Prostate gland (tissue), 2 donors: Measurements from ENCODE around the gene MLLT6. TPM values are rescaled to one million over a fixed set of nuclear protein-coding genes. Genes with fewer than 3 reads are reported as not detected.

Experiments
- DNase-seq: peaks from one replicate; pipeline ENCODE4 v3.0.0-alpha.2; 2019; ENCODE audit warnings: low spot score
- H3K27ac ChIP-seq, 2 donors: fragments of 200-600 bp; sonication (generic); 2 replicates each; pipeline ENCODE4 v1.5.1; 2017 to 2019
- H3K27me3 ChIP-seq: fragments of 200-600 bp; sonication (generic); replicated peaks from 2 replicates; pipeline ENCODE4 v1.5.1; 2019; ENCODE audit not compliant: insufficient read depth
- H3K36me3 ChIP-seq, 2 donors: fragments of 200-600 bp; sonication (generic); 1 replicate in 1 of 2; 2 replicates in 1 of 2; pipeline versions ENCODE4 v1.5.1 to v1.8.1; 2017 to 2019
- H3K4me1 ChIP-seq: fragments of 200-600 bp; sonication (generic); replicated peaks from 2 replicates; pipeline ENCODE4 v1.5.1; 2019
- H3K4me3 ChIP-seq, 2 donors: fragments of 200-600 bp; sonication (generic); 2 replicates each; pipeline ENCODE4 v1.5.1; 2017 to 2019
- H3K9me3 ChIP-seq: fragments of 200-600 bp; sonication (generic); 2 replicates; pipeline ENCODE4 v1.5.1; 2017
- POLR2A ChIP-seq: fragments of 450-650 bp; IDR thresholded peaks from one replicate; pipeline ENCODE4 v1.6.1; 2016; ENCODE audit warnings: antibody characterized with exemption, mild to moderate bottlenecking
- POLR2AphosphoS5 ChIP-seq: sonication (generic); formaldehyde crosslinking; IDR thresholded peaks from one replicate; pipeline ENCODE4 v1.6.1; 2017; ENCODE audit warnings: antibody characterized with exemption
- WGBS: methylation state at CpG from one replicate; pipeline ENCODE4 v1.1.5; 2018; 5-methylcytosine and 5-hydroxymethylcytosine counted together
- intact Hi-C: fragments of 100-400 bp; cut with DNase I; formaldehyde crosslinking; loops from one replicate; pipeline ENCODE4 v1.14.2; 2022
- total RNA-seq, 2 donors: library from RNA; depleted of rRNA; stranded (reverse); fragments of >200 nt; gene quantifications; one replicate each; pipeline ENCODE4 v1.1.0, GENCODE V29; 2016
- TF ChIP-seq, protein P1 (sequence below), 4 experiments: fragments of 200-600 bp in 2 of 4; fragments of 450-650 bp in 2 of 4; sonication (generic) in 2 of 4; IDR thresholded peaks; 1 replicate in 3 of 4; 2 replicates in 1 of 4; pipeline ENCODE4 v1.5.1; 2016 to 2019; ENCODE audit warnings: antibody characterized with exemption in 4 of 4, mild to moderate bottlenecking in 2 of 4, moderate library complexity in 2 of 4

The MLLT6 gene
- total RNA-seq, 2 donors from 2014 or later: 69.1 to 142 TPM

DNA sequence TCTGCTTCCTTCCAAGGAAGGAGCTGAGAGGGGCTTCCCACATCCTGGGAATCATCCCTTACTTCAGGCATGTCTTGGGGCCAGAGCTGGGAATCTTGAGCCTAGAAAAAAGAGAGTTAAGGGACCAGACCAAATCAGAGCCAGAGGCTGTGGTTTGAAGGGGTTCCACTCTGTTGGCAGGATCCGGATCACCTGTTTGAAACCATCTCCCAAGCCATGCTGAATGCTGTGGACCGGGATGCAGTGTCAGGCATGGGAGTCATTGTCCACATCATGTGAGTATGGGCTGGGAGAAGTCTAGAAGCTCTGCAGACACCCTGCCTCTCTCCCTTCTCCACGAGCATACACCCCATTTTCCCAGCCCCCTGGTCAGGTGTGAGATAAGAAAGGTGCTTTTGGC lies 57.2 kb downstream of the MLLT6 start:
- intact Hi-C loops: no loop called here
- Histone ChIP-seq H3K36me3 (peaks cover 2 to 7% of the 10 kb centered on the region in 2 donors), H3K4me1 (no peaks in the 10 kb centered on the region), H3K9me3 (no peaks in the 10 kb centered on the region), H3K27me3 (no peaks in the 10 kb centered on the region), H3K4me3 (no peak overlapping the region), H3K27ac (no peak overlapping the region)
- DNase-seq: no peak
- TF ChIP-seq, protein P1, sequence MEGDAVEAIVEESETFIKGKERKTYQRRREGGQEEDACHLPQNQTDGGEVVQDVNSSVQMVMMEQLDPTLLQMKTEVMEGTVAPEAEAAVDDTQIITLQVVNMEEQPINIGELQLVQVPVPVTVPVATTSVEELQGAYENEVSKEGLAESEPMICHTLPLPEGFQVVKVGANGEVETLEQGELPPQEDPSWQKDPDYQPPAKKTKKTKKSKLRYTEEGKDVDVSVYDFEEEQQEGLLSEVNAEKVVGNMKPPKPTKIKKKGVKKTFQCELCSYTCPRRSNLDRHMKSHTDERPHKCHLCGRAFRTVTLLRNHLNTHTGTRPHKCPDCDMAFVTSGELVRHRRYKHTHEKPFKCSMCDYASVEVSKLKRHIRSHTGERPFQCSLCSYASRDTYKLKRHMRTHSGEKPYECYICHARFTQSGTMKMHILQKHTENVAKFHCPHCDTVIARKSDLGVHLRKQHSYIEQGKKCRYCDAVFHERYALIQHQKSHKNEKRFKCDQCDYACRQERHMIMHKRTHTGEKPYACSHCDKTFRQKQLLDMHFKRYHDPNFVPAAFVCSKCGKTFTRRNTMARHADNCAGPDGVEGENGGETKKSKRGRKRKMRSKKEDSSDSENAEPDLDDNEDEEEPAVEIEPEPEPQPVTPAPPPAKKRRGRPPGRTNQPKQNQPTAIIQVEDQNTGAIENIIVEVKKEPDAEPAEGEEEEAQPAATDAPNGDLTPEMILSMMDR (IDR thresholded peaks at IDR 0.05): no peak
- TF ChIP-seq POLR2A: no peak
- no peak for TF ChIP-seq POLR2AphosphoS5
- 89% methylated on average over 3 of the region's 3 CpGs for WGBS

DNA sequence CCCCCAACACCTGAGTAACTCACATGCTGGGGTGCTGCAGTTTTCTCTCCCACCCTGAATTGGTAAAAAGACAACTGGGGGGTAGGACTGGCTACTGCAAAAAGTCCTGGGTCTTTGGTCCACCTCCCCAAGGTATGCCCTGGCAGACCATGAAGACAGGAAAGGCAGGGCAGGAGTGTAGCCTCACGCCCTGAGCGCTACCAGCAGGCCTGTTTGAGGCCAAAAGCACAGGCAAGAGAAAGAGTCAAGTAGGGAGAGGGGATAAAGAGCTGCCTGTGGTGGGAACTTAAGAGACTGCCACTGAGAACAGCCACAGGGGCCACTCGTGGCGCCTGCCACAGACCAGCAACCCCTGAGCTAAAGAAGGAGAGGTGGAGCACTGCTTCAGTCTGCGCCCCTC lies 61.3 kb downstream of the MLLT6 start:
- no peak for DNase-seq
- H3K4me3 ChIP-seq: no peak overlapping the region
- H3K4me1 ChIP-seq: no peaks in the 10 kb centered on the region
- H3K27me3 ChIP-seq: no peaks in the 10 kb centered on the region
- 83% methylated on average over 5 of the region's 5 CpGs for WGBS
- no peak for TF ChIP-seq POLR2AphosphoS5
- no peak for TF ChIP-seq POLR2A
- TF ChIP-seq, protein P1 (IDR thresholded peaks at IDR 0.05): no peak
- H3K27ac ChIP-seq: no peak overlapping the region
- no peaks in the 10 kb centered on the region for H3K9me3 ChIP-seq
- intact Hi-C loops: no loop called here
- peaks cover 7 to 25% of the 10 kb centered on the region in 2 donors for H3K36me3 ChIP-seq

DNA sequence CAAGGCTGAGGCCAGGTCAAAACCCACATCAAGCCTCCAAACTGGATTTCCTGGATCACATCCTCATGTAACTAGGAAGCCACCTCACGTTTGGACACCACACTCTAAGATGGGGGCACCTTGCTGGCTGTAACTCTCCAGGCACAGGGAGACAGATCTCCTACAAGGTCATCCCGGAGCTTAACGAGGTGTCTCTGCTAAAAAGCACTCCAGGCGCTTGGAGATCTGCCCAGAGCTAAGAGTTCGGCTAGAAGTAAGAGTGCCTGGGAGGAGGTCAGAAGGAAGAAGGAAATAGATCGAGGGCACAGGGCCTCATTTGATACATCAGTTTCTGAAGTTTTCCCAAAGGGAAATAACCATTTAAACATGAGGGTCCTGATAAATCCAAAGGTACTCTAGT lies 63.3 kb downstream of the MLLT6 start:
- DNase-seq: no peak
- intact Hi-C loops: no loop called here
- Histone ChIP-seq H3K27me3 (no peaks in the 10 kb centered on the region), H3K9me3 (no peaks in the 10 kb centered on the region), H3K27ac (no peak overlapping the region), H3K4me3 (no peak overlapping the region), H3K36me3 (peaks cover 5 to 38% of the 10 kb centered on the region in 2 donors), H3K4me1 (no peaks in the 10 kb centered on the region)
- TF ChIP-seq, protein P1 (IDR thresholded peaks at IDR 0.05): no peak
- no peak for TF ChIP-seq POLR2A
- no peak for TF ChIP-seq POLR2AphosphoS5
- WGBS: 38% methylated on average over 6 of the region's 6 CpGs

DNA sequence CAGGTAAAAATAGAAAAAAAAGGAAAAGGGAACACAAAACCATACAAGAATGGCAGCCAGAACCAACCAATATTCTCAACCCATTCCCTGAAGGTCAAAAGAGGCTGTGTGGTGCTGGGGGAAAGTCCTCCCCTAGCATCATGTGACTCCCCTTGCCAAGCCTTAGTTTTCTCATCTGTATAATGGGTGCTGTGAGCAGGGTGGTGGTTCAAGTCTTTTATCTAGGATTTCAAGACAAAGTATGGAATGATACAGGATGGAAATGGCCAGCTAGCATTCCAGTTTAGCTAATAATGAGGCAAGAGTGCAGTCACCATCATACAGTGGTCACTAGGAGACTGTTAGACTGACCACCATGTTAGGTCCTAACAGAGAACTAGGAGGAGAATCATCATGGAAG lies 68.2 kb downstream of the MLLT6 start:
- intact Hi-C loops: no loop called here
- peaks cover 21 to 48% of the 10 kb centered on the region in 2 donors for H3K36me3 ChIP-seq
- no peak overlapping the region for H3K27ac ChIP-seq
- no peak for DNase-seq
- no peaks in the 10 kb centered on the region for H3K27me3 ChIP-seq
- TF ChIP-seq POLR2A (no peak), POLR2AphosphoS5 (no peak)
- TF ChIP-seq, protein P1 (IDR thresholded peaks at IDR 0.05): no peak
- H3K9me3 ChIP-seq: no peaks in the 10 kb centered on the region
- no peak overlapping the region for H3K4me3 ChIP-seq
- H3K4me1 ChIP-seq: no peaks in the 10 kb centered on the region

DNA sequence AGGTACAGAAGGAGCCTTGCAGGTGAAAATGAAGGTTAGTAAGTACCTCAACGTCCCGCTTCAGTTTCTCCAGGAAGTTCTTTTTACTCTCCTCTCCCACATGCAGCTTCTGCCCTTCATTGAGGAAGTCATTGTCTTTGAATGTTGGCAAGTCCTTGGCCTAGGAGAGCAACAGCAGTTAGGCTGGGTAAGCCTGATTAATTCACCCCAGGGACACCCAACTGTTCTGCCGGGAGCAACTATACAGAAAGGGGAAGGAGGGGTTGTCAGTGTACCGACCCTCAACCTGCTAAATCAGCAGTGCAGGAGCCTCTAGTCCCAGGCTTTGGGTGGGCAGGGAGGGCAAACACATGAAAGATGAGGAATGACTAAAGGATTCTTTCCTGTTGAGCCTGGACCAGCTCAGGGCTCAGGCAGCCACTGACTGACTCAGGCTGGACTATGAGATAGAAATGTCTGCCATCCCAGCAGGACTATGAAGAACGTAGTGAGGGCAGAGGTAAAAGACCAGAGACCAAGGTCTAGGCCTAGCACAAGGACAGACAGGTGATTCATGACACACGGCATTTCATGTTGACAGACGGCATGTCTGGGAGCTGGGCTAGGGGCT lies 72.7 kb downstream of the MLLT6 start:
- no peaks in the 10 kb centered on the region for H3K4me1 ChIP-seq
- TF ChIP-seq POLR2AphosphoS5: no peak
- TF ChIP-seq, protein P1 (IDR thresholded peaks at IDR 0.05): no peak
- no peak for TF ChIP-seq POLR2A
- no peak for DNase-seq
- no peaks in the 10 kb centered on the region for H3K9me3 ChIP-seq
- 79% methylated on average over 7 of the region's 7 CpGs for WGBS
- H3K27ac ChIP-seq: no peak overlapping the region
- H3K4me3 ChIP-seq: no peak overlapping the region
- H3K27me3 ChIP-seq: no peaks in the 10 kb centered on the region
- intact Hi-C loops: no loop called here
- peaks cover 31 to 62% of the 10 kb centered on the region in 2 donors for H3K36me3 ChIP-seq
